ENCODE measurements around the gene GPR146. TPM values are rescaled to one million over a fixed set of nuclear protein-coding genes. Genes with fewer than 3 reads are reported as not detected.

The GPR146 gene
- total and polyA plus RNA-seq, 9 of the 15 experiments (the other 6 are each of a cell fraction or from before 2014, with no cell fraction given) = 0.22 to 3.6 (median 0.64) TPM; not detected in 2

DNA sequence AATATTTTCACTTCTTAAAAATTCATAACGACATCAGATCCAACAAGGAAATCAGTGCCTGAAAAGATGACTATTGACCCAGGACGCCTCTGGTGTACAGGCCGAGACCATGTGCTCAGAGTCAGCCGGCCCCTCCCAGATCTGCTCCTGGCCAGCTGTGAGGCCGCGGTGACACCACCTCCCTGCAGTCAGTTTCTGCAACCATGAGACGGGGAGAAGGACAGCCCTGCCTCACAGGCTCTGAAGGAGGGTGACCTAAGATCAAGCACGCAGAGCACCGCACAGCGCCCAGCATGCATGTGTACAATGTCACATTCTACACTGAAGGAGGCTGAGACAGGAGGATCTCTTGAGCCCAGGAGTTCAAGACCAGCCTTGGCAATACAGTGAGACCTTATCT, 40.9 kb downstream of the GPR146 start:
- ChIA-PET POLR2A (interaction anchor here (0.6 to 1.1 kb wide), 2 partner anchors 14 to 32 kb away, joined by 3 read pairs; no protein-coding TSS in a partner anchor), CTCF (ENCODE audit: low intra/inter-chr PET ratio) (no interaction called here)
- in situ Hi-C loops (cut with MboI) (loop anchor here (5.0 kb wide), 1 partner anchor 92 kb away; no protein-coding TSS in a partner anchor), intact Hi-C loops (cut with micrococcal nuclease) (no loop called here)
- H3K27me3 ChIP-seq (ENCODE audit: control insufficient read depth in 2 of 2, insufficient read depth in 2 of 2, low read length in 2 of 2) = no peaks in the 10 kb centered on the region
- no peak for FAIRE-seq
- BruUV-seq (replicated peaks) = no TSS peak
- 72% methylated on average over 10 of the region's 10 CpGs for WGBS (ENCODE audit: insufficient coverage, low coverage, missing lambda C conversion rate)
- H2AFZ ChIP-seq (ENCODE audit: low read depth, low read length) = no peak overlapping the region
- no peak overlapping the region for H3K4me2 ChIP-seq (ENCODE audit: insufficient read depth, low read length)
- no peaks in the 10 kb centered on the region; the same call in 2 of the 3 replicates for H3K36me3 ChIP-seq (ENCODE audit: control insufficient read depth, insufficient read depth, low read length)
- DNase-seq (ENCODE audit: extremely low read depth in 1 of 4, low spot score in 3 of 4) = no peak
- H3K9ac ChIP-seq (ENCODE audit: insufficient read depth in 1 of 2, low read depth in 2 of 2, low read length in 2 of 2) = peak overlapping the region in 1 of 2 experiments; percentile 20; a peak in 1 of 4 replicates
- H3K9me3 ChIP-seq (replicated peaks; ENCODE audit: control insufficient read depth, insufficient read depth, low read depth, low read length) = no peaks in the 10 kb centered on the region
- no peak overlapping the region for H3K27ac ChIP-seq (ENCODE audit: extremely low read depth, low read depth, low read length)
- peaks cover 3 to 61% of the 10 kb centered on the region in 2 experiments; a peak in 3 of 5 replicates for H3K4me1 ChIP-seq (replicated peaks in 1 of 2; ENCODE audit: control insufficient read depth in 2 of 2, insufficient read depth in 2 of 2, low read length in 2 of 2)
- ATAC-seq = no peak
- TF ChIP-seq, protein P1, sequence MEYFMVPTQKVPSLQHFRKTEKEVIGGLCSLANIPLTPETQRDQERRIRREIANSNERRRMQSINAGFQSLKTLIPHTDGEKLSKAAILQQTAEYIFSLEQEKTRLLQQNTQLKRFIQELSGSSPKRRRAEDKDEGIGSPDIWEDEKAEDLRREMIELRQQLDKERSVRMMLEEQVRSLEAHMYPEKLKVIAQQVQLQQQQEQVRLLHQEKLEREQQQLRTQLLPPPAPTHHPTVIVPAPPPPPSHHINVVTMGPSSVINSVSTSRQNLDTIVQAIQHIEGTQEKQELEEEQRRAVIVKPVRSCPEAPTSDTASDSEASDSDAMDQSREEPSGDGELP (CRISPR knock-in tag; IDR thresholded peaks at IDR 0.05; ENCODE audit: borderline replicate concordance) = peak; percentile 16; the same call in 1 of the 2 replicates
- no peak for TF ChIP-seq CBFA2T3 (IDR thresholded peaks at IDR 0.05)
- peaks cover 11% of the 10 kb centered on the region; the same call in 1 of the 2 replicates for H4K20me1 ChIP-seq (replicated peaks; ENCODE audit: control insufficient read depth, insufficient read depth, low read length)
- no peak overlapping the region for H3K4me3 ChIP-seq
- 0 out of 3 replicates have a peak, but pooled peaks cover 2% of the 10 kb centered on the region for H3K79me2 ChIP-seq (ENCODE audit: control insufficient read depth, insufficient read depth, low read length)
- no peaks in the 10 kb centered on the region for H3K9me1 ChIP-seq (ENCODE audit: control insufficient read depth, insufficient read depth, low read length)

DNA sequence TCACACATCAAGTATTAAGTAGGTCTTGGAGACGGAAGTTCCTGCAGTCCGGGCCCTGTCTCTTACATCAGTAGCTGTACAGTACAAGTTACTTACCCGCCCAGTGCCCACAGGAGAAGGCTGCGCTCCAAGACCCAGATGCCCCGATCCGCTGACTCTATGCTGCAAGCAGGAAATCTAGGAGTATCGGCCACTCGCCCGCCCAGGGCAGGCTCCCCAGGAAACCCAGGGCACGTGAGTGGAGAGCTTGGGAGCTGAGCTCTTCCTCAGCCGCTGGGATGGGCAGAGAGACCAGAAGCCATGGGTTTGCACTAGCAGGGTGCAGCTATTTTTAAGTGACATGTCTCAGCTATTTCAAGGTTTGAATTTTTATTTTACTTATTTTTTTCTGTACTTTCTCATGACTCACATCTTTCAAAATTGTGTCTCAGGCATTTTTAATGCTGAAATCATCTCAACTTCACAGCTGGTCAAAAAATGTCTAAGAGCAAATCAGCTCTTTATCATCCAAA, 41.6 kb downstream of the GPR146 start:
- Histone ChIP-seq H3K4me1 (replicated peaks in 1 of 2; ENCODE audit: control insufficient read depth in 2 of 2, insufficient read depth in 2 of 2, low read length in 2 of 2) (peaks cover 3 to 58% of the 10 kb centered on the region in 2 experiments; a peak in 3 of 5 replicates), H4K20me1 (replicated peaks; ENCODE audit: control insufficient read depth, insufficient read depth, low read length) (peaks cover 11% of the 10 kb centered on the region; the same call in 1 of the 2 replicates), H3K9me3 (replicated peaks; ENCODE audit: control insufficient read depth, insufficient read depth, low read depth, low read length) (no peaks in the 10 kb centered on the region), H3K9ac (ENCODE audit: insufficient read depth in 1 of 2, low read depth in 2 of 2, low read length in 2 of 2) (no peak overlapping the region), H2AFZ (ENCODE audit: low read depth, low read length) (no peak overlapping the region), H3K36me3 (ENCODE audit: control insufficient read depth, insufficient read depth, low read length) (no peaks in the 10 kb centered on the region; the same call in 2 of the 3 replicates), H3K27me3 (ENCODE audit: control insufficient read depth in 2 of 2, insufficient read depth in 2 of 2, low read length in 2 of 2) (no peaks in the 10 kb centered on the region), H3K4me3 (no peak overlapping the region), H3K9me1 (ENCODE audit: control insufficient read depth, insufficient read depth, low read length) (no peaks in the 10 kb centered on the region), H3K79me2 (ENCODE audit: control insufficient read depth, insufficient read depth, low read length) (0 out of 3 replicates have a peak, but pooled peaks cover 2% of the 10 kb centered on the region), H3K27ac (ENCODE audit: extremely low read depth, low read depth, low read length) (no peak overlapping the region), H3K4me2 (ENCODE audit: insufficient read depth, low read length) (no peak overlapping the region)
- TF ChIP-seq MAZ (CRISPR knock-in tag; conservative IDR thresholded peaks at IDR 0.05 in 1 of 2, IDR thresholded peaks at IDR 0.05 in 1 of 2) = no peak
- no peak for TF ChIP-seq CBX1 (IDR thresholded peaks at IDR 0.05; ENCODE audit: low read depth)
- TF ChIP-seq LCOR (CRISPR knock-in tag; IDR thresholded peaks at IDR 0.05) = no peak
- no peak for TF ChIP-seq ZNF766 (CRISPR knock-in tag; conservative IDR thresholded peaks at IDR 0.05)
- TF ChIP-seq, protein P2, sequence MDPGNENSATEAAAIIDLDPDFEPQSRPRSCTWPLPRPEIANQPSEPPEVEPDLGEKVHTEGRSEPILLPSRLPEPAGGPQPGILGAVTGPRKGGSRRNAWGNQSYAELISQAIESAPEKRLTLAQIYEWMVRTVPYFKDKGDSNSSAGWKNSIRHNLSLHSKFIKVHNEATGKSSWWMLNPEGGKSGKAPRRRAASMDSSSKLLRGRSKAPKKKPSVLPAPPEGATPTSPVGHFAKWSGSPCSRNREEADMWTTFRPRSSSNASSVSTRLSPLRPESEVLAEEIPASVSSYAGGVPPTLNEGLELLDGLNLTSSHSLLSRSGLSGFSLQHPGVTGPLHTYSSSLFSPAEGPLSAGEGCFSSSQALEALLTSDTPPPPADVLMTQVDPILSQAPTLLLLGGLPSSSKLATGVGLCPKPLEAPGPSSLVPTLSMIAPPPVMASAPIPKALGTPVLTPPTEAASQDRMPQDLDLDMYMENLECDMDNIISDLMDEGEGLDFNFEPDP (CRISPR knock-in tag; IDR thresholded peaks at IDR 0.05) = no peak
- TF ChIP-seq PHF20 (IDR thresholded peaks at IDR 0.05; ENCODE audit: partially characterized antibody) = no peak
- TF ChIP-seq PTRF (tag; IDR thresholded peaks at IDR 0.05) = no peak
- TF ChIP-seq HMGN3 (IDR thresholded peaks at IDR 0.05; ENCODE audit: borderline replicate concordance, extremely low read depth, insufficient read length, low read depth, low read length) = no peak
- no peak for TF ChIP-seq ILK (tag; IDR thresholded peaks at IDR 0.05; ENCODE audit: borderline replicate concordance, low read depth)
- TF ChIP-seq BHLHE40 (IDR thresholded peaks at IDR 0.05; ENCODE audit: low read length) = no peak
- DNase-seq (ENCODE audit: extremely low read depth in 1 of 4, low spot score in 3 of 4) = no peak
- ATAC-seq = no peak
- ChIA-PET POLR2A (interaction anchor here (0.6 to 1.0 kb wide), 3 partner anchors 27 to 90 kb away, joined by 3 read pairs; no protein-coding TSS in a partner anchor), CTCF (ENCODE audit: low intra/inter-chr PET ratio) (interaction anchor here (0.7 to 0.8 kb wide), 3 partner anchors 91 to 388 kb away, joined by 3 to 4 read pairs (median 3); no protein-coding TSS in a partner anchor)
- intact Hi-C loops (cut with micrococcal nuclease) = loop anchor here (2.0 kb wide), 2 partner anchors 83 to 91 kb away; no protein-coding TSS in a partner anchor
- no peak for FAIRE-seq
- no TSS peak for BruUV-seq (replicated peaks)
- in situ Hi-C loops (cut with MboI) = loop anchor here (5.0 kb wide), 1 partner anchor 91 kb away; no protein-coding TSS in a partner anchor
- WGBS (ENCODE audit: insufficient coverage, low coverage, missing lambda C conversion rate) = 95% methylated on average over 10 of the region's 11 CpGs
